ENCODE data around the gene GPC3.

Gene GPC3

DNA sequence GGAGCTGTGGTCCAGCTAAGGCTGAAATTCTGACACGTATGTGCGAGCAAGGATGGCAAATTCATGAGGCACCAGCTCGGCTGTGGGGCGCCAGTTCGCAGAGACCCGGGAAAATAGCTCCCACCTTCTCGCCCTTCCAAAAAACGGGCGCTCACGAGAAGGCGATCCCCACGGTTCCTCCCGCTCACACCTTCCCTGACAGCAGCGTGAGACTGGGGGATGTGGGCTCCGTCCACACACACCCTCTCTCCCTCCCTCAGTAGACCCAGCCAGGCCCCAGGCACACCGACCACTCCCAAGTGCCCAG, 584 bp downstream of the GPC3 start:
- Histone ChIP-seq H3K9me3 (ENCODE audit: severe bottlenecking) (no peaks in the 10 kb centered on the region), H3K27me3 (ENCODE audit: insufficient read depth, poor library complexity, severe bottlenecking) (no peaks in the 10 kb centered on the region), H3K4me1 (ENCODE audit: insufficient read depth, poor library complexity, severe bottlenecking) (no peaks in the 10 kb centered on the region), H3K27ac (ENCODE audit: poor library complexity, severe bottlenecking) (no peak overlapping the region), H3K36me3 (ENCODE audit: low read depth) (no peaks in the 10 kb centered on the region), H3K4me3 (ENCODE audit: severe bottlenecking) (no peak overlapping the region)
- DNase-seq (ENCODE audit: low spot score), result no peak
- TF ChIP-seq, protein P1, sequence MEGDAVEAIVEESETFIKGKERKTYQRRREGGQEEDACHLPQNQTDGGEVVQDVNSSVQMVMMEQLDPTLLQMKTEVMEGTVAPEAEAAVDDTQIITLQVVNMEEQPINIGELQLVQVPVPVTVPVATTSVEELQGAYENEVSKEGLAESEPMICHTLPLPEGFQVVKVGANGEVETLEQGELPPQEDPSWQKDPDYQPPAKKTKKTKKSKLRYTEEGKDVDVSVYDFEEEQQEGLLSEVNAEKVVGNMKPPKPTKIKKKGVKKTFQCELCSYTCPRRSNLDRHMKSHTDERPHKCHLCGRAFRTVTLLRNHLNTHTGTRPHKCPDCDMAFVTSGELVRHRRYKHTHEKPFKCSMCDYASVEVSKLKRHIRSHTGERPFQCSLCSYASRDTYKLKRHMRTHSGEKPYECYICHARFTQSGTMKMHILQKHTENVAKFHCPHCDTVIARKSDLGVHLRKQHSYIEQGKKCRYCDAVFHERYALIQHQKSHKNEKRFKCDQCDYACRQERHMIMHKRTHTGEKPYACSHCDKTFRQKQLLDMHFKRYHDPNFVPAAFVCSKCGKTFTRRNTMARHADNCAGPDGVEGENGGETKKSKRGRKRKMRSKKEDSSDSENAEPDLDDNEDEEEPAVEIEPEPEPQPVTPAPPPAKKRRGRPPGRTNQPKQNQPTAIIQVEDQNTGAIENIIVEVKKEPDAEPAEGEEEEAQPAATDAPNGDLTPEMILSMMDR (IDR thresholded peaks at IDR 0.05; ENCODE audit: poor library complexity, severe bottlenecking), result no peak
- ATAC-seq (ENCODE audit: low read depth), result no peak

DNA sequence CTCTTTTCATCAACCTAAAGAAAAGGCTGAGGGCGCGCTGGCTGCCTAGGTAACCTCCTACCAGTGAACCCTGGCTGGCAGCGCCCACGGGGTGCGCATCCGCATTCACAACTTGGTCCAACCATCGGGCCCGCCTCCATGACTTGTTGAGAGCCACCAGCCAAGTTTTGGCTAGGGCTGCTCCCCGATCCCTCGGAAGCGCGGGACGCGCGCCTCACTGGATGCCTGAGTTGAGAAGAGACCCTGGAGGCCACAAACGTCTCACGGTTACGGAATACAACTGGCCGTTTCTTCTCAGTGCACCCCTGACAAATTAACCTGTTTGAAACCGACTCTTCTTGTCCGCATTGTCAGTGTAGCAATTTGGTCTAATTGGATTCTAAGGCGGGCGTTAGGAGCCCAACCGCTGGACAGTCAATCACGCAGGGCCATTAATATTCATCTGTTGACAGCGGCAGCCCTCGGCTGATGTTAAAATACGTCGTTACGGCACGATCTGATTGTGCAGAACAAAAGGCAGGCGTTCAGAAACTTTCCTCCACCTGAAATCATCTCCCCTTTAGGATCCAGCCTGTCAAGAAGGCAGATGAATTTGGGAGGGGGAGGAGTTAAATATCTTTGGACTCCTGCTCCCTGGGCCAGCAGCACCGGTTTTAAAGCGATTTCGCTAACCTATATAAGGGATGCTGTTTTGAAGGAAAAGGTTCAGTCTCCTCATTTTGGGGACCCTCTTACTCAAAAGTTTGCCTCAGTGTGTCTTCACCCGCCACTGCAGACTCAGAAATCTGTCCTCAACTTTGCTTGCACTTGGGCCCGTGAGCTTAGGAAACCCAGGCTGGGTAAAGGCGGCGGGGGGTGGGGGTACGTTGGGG, 1.2 kb downstream of the GPC3 start:
- Histone ChIP-seq H3K9me3 (ENCODE audit: severe bottlenecking) (no peaks in the 10 kb centered on the region), H3K36me3 (ENCODE audit: low read depth) (no peaks in the 10 kb centered on the region), H3K4me1 (ENCODE audit: insufficient read depth, poor library complexity, severe bottlenecking) (no peaks in the 10 kb centered on the region), H3K27ac (ENCODE audit: poor library complexity, severe bottlenecking) (no peak overlapping the region), H3K4me3 (ENCODE audit: severe bottlenecking) (no peak overlapping the region), H3K27me3 (ENCODE audit: insufficient read depth, poor library complexity, severe bottlenecking) (no peaks in the 10 kb centered on the region)
- TF ChIP-seq, protein P1 (IDR thresholded peaks at IDR 0.05; ENCODE audit: poor library complexity, severe bottlenecking), result no peak
- no peak for ATAC-seq (ENCODE audit: low read depth)
- peak; percentile 25 for DNase-seq (ENCODE audit: low spot score)

DNA sequence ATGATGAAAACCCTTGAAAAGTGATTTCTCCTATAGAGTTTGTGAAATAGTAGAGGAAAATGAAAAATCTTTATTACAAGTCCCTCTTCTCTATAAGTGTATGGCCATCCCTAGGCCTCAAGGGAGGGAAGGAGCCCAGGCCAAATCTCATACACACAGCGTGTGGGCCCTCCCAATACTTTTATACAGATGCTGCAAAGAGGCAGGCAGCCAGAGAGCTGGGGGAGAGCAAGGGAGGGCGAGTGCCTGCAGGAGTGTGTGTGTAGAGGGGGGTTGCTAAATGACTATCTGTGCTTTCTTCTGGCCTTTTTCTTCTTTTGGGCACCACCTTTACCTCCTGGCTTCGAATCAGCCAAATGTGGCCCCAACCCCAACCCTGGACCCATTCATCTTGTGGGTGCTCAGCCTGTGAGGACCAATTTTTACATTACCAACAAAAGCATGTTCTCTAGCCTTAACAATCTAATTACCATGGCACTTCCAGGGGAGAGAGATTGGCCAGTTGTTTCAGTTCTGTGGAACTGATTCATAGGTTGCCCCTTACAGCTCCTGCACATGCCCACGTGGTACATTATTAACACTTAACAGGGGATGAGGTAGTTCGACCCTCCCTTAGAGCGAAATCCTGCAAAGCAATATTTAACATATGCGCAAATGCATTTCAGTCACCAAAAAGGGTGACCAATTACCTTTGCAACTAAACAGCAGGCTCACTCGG, 2.0 kb downstream of the GPC3 start:
- no peak for DNase-seq (ENCODE audit: low spot score)
- Histone ChIP-seq H3K9me3 (ENCODE audit: severe bottlenecking) (no peaks in the 10 kb centered on the region), H3K27me3 (ENCODE audit: insufficient read depth, poor library complexity, severe bottlenecking) (no peaks in the 10 kb centered on the region), H3K4me3 (ENCODE audit: severe bottlenecking) (no peak overlapping the region), H3K4me1 (ENCODE audit: insufficient read depth, poor library complexity, severe bottlenecking) (no peaks in the 10 kb centered on the region), H3K27ac (ENCODE audit: poor library complexity, severe bottlenecking) (no peak overlapping the region), H3K36me3 (ENCODE audit: low read depth) (no peaks in the 10 kb centered on the region)
- ATAC-seq (ENCODE audit: low read depth), result no peak
- TF ChIP-seq, protein P1 (IDR thresholded peaks at IDR 0.05; ENCODE audit: poor library complexity, severe bottlenecking), result no peak

DNA sequence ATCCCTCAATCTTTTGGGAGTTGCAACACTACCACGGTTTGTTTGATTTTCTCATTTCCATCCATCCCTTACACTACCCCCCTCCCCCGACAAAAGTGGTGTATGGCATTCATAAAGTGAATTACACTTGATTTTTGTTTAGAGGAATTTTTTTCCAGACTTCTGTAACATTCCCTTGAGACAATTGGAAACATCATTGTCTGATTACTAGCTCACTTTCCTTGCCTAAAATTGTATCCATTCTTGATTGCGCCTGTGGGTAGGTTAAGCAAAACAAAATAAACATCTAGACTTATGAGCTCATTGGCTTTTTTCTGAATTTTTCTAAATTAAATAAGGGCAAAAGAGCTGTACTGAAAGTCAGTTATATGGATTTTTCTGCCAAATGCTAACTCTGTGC, 3.5 kb downstream of the GPC3 start:
- Histone ChIP-seq H3K4me3 (ENCODE audit: severe bottlenecking) (no peak overlapping the region), H3K9me3 (ENCODE audit: severe bottlenecking) (no peaks in the 10 kb centered on the region), H3K27me3 (ENCODE audit: insufficient read depth, poor library complexity, severe bottlenecking) (no peaks in the 10 kb centered on the region), H3K4me1 (ENCODE audit: insufficient read depth, poor library complexity, severe bottlenecking) (no peaks in the 10 kb centered on the region), H3K36me3 (ENCODE audit: low read depth) (no peaks in the 10 kb centered on the region), H3K27ac (ENCODE audit: poor library complexity, severe bottlenecking) (no peak overlapping the region)
- no peak for ATAC-seq (ENCODE audit: low read depth)
- DNase-seq (ENCODE audit: low spot score), result no peak
- TF ChIP-seq, protein P1 (IDR thresholded peaks at IDR 0.05; ENCODE audit: poor library complexity, severe bottlenecking), result no peak
